ENCODE results near the gene KRTAP20-3.

KRTAP20-3 gene

GRCh38 chr21:30605968-30606367 lies 36.7 kb upstream of the KRTAP20-3 start:
- TF ChIP-seq USF1 (IDR thresholded peaks at IDR 0.05) (no peak), ZBTB7A (IDR thresholded peaks at IDR 0.05; ENCODE audit: low read depth) (no peak), YY1 (IDR thresholded peaks at IDR 0.05; ENCODE audit: low read depth) (no peak), CREB1 (IDR thresholded peaks at IDR 0.05; ENCODE audit: low read depth) (no peak), TAF1 (IDR thresholded peaks at IDR 0.05; ENCODE audit: low read depth) (no peak), EGR1 (IDR thresholded peaks at IDR 0.05) (no peak), TCF12 (IDR thresholded peaks at IDR 0.05; ENCODE audit: low read depth) (no peak), MAX (IDR thresholded peaks at IDR 0.05) (no peak), CEBPB (IDR thresholded peaks at IDR 0.05) (no peak), FOXM1 (IDR thresholded peaks at IDR 0.05; ENCODE audit: borderline replicate concordance, low read depth) (no peak), NFIC (IDR thresholded peaks at IDR 0.05) (no peak), TEAD4 (IDR thresholded peaks at IDR 0.05) (no peak), REST (IDR thresholded peaks at IDR 0.05; ENCODE audit: low read depth) (no peak), EP300 (IDR thresholded peaks at IDR 0.05; ENCODE audit: borderline replicate concordance) (no peak), RAD21 (IDR thresholded peaks at IDR 0.05; ENCODE audit: low read depth) (no peak)

- TF ChIP-seq MAX (IDR thresholded peaks at IDR 0.05) (no peak), TAF1 (IDR thresholded peaks at IDR 0.05; ENCODE audit: low read depth) (no peak), USF1 (IDR thresholded peaks at IDR 0.05) (no peak), ZBTB7A (IDR thresholded peaks at IDR 0.05; ENCODE audit: low read depth) (no peak), TCF12 (IDR thresholded peaks at IDR 0.05; ENCODE audit: low read depth) (no peak), FOXM1 (IDR thresholded peaks at IDR 0.05; ENCODE audit: borderline replicate concordance, low read depth) (no peak), CEBPB (IDR thresholded peaks at IDR 0.05) (no peak), CREB1 (IDR thresholded peaks at IDR 0.05; ENCODE audit: low read depth) (no peak), RAD21 (IDR thresholded peaks at IDR 0.05; ENCODE audit: low read depth) (no peak), EGR1 (IDR thresholded peaks at IDR 0.05) (no peak)
Measured at GRCh38 chr21:30612132-30612531, 30.5 kb upstream of the KRTAP20-3 start.

GRCh38 chr21:30613836-30614235 lies 28.8 kb upstream of the KRTAP20-3 start, which contains the start of gene KRTAP6-1:
KRTAP6-1 (minus strand) TSS chr21:30613930; CDS start chr21:30613904, 26 bp downstream.
- TF ChIP-seq TAF1 (IDR thresholded peaks at IDR 0.05; ENCODE audit: low read depth) (no peak), REST (IDR thresholded peaks at IDR 0.05; ENCODE audit: low read depth) (no peak)

- TF ChIP-seq YY1 (IDR thresholded peaks at IDR 0.05; ENCODE audit: low read depth) (no peak), EP300 (IDR thresholded peaks at IDR 0.05; ENCODE audit: borderline replicate concordance) (no peak), MAX (IDR thresholded peaks at IDR 0.05) (no peak), EGR1 (IDR thresholded peaks at IDR 0.05) (no peak), FOXM1 (IDR thresholded peaks at IDR 0.05; ENCODE audit: borderline replicate concordance, low read depth) (no peak), TAF1 (IDR thresholded peaks at IDR 0.05; ENCODE audit: low read depth) (no peak), NFIC (IDR thresholded peaks at IDR 0.05) (no peak), ZBTB7A (IDR thresholded peaks at IDR 0.05; ENCODE audit: low read depth) (no peak), USF1 (IDR thresholded peaks at IDR 0.05) (no peak)
Measured at GRCh38 chr21:30615199-30615598, 27.5 kb upstream of the KRTAP20-3 start.

GRCh38 chr21:30616125-30616524 lies 26.5 kb upstream of the KRTAP20-3 start, which contains the start of gene KRTAP20-1:
KRTAP20-1 (plus strand) TSS chr21:30616425; CDS start chr21:30616455, 30 bp downstream.
- TF ChIP-seq TAF1 (IDR thresholded peaks at IDR 0.05; ENCODE audit: low read depth): no peak
- TF ChIP-seq FOXM1 (IDR thresholded peaks at IDR 0.05; ENCODE audit: borderline replicate concordance, low read depth): no peak
- TF ChIP-seq MAX (IDR thresholded peaks at IDR 0.05): no peak
- no peak for TF ChIP-seq YY1 (IDR thresholded peaks at IDR 0.05; ENCODE audit: low read depth)

GRCh38 chr21:30620080-30620479 lies 22.6 kb upstream of the KRTAP20-3 start:
- TF ChIP-seq EGR1 (IDR thresholded peaks at IDR 0.05) (no peak), CEBPB (IDR thresholded peaks at IDR 0.05) (no peak), NFIC (IDR thresholded peaks at IDR 0.05) (no peak), TEAD4 (IDR thresholded peaks at IDR 0.05) (no peak), CREB1 (IDR thresholded peaks at IDR 0.05; ENCODE audit: low read depth) (no peak), TCF12 (IDR thresholded peaks at IDR 0.05; ENCODE audit: low read depth) (no peak), TAF1 (IDR thresholded peaks at IDR 0.05; ENCODE audit: low read depth) (no peak), YY1 (IDR thresholded peaks at IDR 0.05; ENCODE audit: low read depth) (no peak), FOXM1 (IDR thresholded peaks at IDR 0.05; ENCODE audit: borderline replicate concordance, low read depth) (no peak), USF1 (IDR thresholded peaks at IDR 0.05) (no peak), ZBTB7A (IDR thresholded peaks at IDR 0.05; ENCODE audit: low read depth) (no peak), REST (IDR thresholded peaks at IDR 0.05; ENCODE audit: low read depth) (no peak), EP300 (IDR thresholded peaks at IDR 0.05; ENCODE audit: borderline replicate concordance) (no peak), RAD21 (IDR thresholded peaks at IDR 0.05; ENCODE audit: low read depth) (no peak), MAX (IDR thresholded peaks at IDR 0.05) (no peak)
